Measurements from ENCODE around the gene RCVRN. TPM values are rescaled to one million over a fixed set of nuclear protein-coding genes. Genes with fewer than 3 reads are reported as not detected.
"Not testable (repeated sequence)": the region's sequence is repeated elsewhere in the genome, so short reads cannot be mapped to it uniquely, and the experiment has no call there.

The RCVRN gene
- total RNA-seq, 2 experiments from 2014 or later, result not detected

- Mint-ChIP-seq H3K27me3 (no peaks in the 10 kb centered on the region), H3K27ac (no peak overlapping the region), H3K4me3 (no peak overlapping the region), H3K9me3 (ENCODE audit: low read depth) (peaks cover 2% of the 10 kb centered on the region), H3K4me1 (no peaks in the 10 kb centered on the region), H3K36me3 (no peaks in the 10 kb centered on the region)
- no peak for ATAC-seq
- no peak for DNase-seq
- CTCF ChIA-PET, result no interaction called here
Measured at GRCh38 chr17:9932491-9932890, 27.4 kb upstream of the RCVRN start.

GRCh38 chr17:9931144-9931741, 26.2 kb upstream of the RCVRN start:
- CTCF ChIA-PET, result no interaction called here
- H3K4me1 Mint-ChIP-seq, result no peaks in the 10 kb centered on the region
- DNase-seq (no peak), ATAC-seq (no peak)
- no peaks in the 10 kb centered on the region for H3K9me3 Mint-ChIP-seq (ENCODE audit: low read depth)
- no peaks in the 10 kb centered on the region for H3K27me3 Mint-ChIP-seq
- no peak overlapping the region for H3K27ac Mint-ChIP-seq
- no peak overlapping the region for H3K4me3 Mint-ChIP-seq
- no peaks in the 10 kb centered on the region for H3K36me3 Mint-ChIP-seq

DNA sequence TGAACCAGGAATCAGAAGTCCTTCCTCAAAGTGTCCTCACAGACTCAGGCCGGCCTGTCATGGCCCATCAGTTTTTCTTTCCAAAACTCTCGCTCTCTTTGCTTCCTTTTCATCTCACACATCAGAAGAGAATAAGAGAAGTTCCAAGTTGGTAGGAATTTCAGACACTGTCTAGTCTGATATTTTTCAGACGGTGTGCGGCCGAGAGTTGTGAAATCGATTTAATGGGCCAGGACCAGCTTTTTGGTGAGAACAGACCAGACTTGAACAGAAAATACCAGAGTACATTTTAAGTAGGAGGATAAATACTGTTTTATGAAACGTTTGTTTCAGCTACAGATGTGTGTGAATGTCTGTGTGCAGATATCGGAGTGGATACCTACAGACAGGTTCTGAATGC, 24.8 kb upstream of the RCVRN start:
- no peaks in the 10 kb centered on the region for H3K27me3 Mint-ChIP-seq
- H3K27ac Mint-ChIP-seq, result no peak overlapping the region
- H3K4me1 Mint-ChIP-seq, result no peaks in the 10 kb centered on the region
- ATAC-seq (no peak), DNase-seq (no peak)
- CTCF ChIA-PET, result no interaction called here
- H3K4me3 Mint-ChIP-seq, result no peak overlapping the region
- H3K36me3 Mint-ChIP-seq, result no peaks in the 10 kb centered on the region
- no peaks in the 10 kb centered on the region for H3K9me3 Mint-ChIP-seq (ENCODE audit: low read depth)

GRCh38 chr17:9928601-9929333, 23.7 kb upstream of the RCVRN start:
- Mint-ChIP-seq H3K27me3 (no peaks in the 10 kb centered on the region), H3K27ac (no peak overlapping the region), H3K4me3 (no peak overlapping the region), H3K36me3 (no peaks in the 10 kb centered on the region), H3K9me3 (ENCODE audit: low read depth) (no peaks in the 10 kb centered on the region), H3K4me1 (no peaks in the 10 kb centered on the region)
- no peak for ATAC-seq
- CTCF ChIA-PET, result no interaction called here
- no peak for DNase-seq

GRCh38 chr17:9926150-9926804, 21.2 kb upstream of the RCVRN start:
- no peaks in the 10 kb centered on the region for H3K9me3 Mint-ChIP-seq (ENCODE audit: low read depth)
- CTCF ChIA-PET, result interaction anchor here (0.6 to 1.2 kb wide), 2 partner anchors 175 to 691 kb away, joined by 4 read pairs; no protein-coding TSS in a partner anchor
- no peaks in the 10 kb centered on the region for H3K4me1 Mint-ChIP-seq
- no peak overlapping the region for H3K27ac Mint-ChIP-seq
- no peaks in the 10 kb centered on the region for H3K27me3 Mint-ChIP-seq
- H3K36me3 Mint-ChIP-seq, result no peaks in the 10 kb centered on the region
- ATAC-seq (no peak), DNase-seq (no peak)
- H3K4me3 Mint-ChIP-seq, result no peak overlapping the region

DNA sequence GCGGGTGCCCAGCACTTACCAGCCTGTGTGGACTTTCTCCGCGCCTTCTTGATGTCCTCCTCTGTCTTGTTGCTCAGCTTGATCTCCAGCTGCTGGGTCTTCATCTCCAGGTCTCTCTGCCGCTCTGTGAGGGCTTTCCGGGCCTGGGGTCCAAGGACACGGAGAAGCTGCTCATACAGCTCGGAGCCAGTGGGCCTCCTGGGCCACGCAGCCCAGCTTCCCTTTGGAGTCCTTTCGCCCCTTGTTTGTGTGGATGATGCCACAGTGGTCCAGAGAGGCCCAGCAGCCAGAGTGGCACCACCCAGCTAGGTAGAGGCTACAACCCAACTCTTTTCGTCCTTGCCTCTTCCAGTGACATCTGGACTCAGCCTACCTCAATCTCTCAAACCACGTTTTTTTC, 20.4 kb upstream of the RCVRN start:
- ATAC-seq, result no peak
- H3K27me3 Mint-ChIP-seq, result no peaks in the 10 kb centered on the region
- H3K4me1 Mint-ChIP-seq, result no peaks in the 10 kb centered on the region
- H3K36me3 Mint-ChIP-seq, result no peaks in the 10 kb centered on the region
- no peak overlapping the region for H3K4me3 Mint-ChIP-seq
- no peak overlapping the region for H3K27ac Mint-ChIP-seq
- no peaks in the 10 kb centered on the region for H3K9me3 Mint-ChIP-seq (ENCODE audit: low read depth)
- no peak for DNase-seq
- CTCF ChIA-PET, result interaction anchor here (0.6 to 2.1 kb wide), 8 partner anchors 9 to 692 kb away, joined by 3 to 19 read pairs (median 4); no protein-coding TSS in a partner anchor

DNA sequence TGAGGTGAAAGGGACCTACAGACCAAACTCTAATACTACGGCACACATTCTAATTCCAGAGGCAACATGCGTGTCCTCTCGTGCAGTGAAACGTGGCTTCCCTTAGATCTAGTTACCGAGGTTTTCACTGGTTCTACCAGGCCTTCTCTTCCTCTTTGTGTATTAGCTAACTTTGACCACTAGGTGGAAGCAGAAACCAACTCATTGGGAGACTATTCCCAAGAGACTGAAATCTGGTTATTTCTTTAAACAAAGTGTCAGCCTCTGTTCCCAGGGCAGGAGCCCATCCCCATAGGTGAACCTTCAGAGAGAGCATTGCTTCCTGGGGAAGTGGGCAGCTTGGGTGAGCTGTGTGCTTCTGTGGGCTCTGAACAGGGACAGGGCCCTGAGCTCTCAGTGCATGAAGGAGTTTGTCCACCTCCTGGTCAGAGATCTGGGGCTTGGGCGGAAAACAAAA, 19.7 kb upstream of the RCVRN start:
- ATAC-seq, result peak; percentile 60
- no peak for DNase-seq

GRCh38 chr17:9922012-9922848, 17.2 kb upstream of the RCVRN start:
- no peak overlapping the region for H3K27ac Mint-ChIP-seq
- no peaks in the 10 kb centered on the region for H3K27me3 Mint-ChIP-seq
- H3K36me3 Mint-ChIP-seq, result no peaks in the 10 kb centered on the region
- ATAC-seq (no peak), DNase-seq (no peak)
- H3K9me3 Mint-ChIP-seq (ENCODE audit: low read depth), result no peaks in the 10 kb centered on the region
- no peak overlapping the region for H3K4me3 Mint-ChIP-seq
- CTCF ChIA-PET, result no interaction called here
- no peaks in the 10 kb centered on the region for H3K4me1 Mint-ChIP-seq

More for the DNA sequence above, 19.7 kb upstream of the RCVRN start:
- H3K4me1 Mint-ChIP-seq, result no peaks in the 10 kb centered on the region
- H3K4me3 Mint-ChIP-seq, result no peak overlapping the region
- CTCF ChIA-PET, result interaction anchor here (0.6 to 2.1 kb wide), 14 partner anchors 10 to 695 kb away, joined by 3 to 19 read pairs (median 3); no protein-coding TSS in a partner anchor
- H3K27me3 Mint-ChIP-seq, result no peaks in the 10 kb centered on the region
- H3K27ac Mint-ChIP-seq, result no peak overlapping the region
- no peaks in the 10 kb centered on the region for H3K9me3 Mint-ChIP-seq (ENCODE audit: low read depth)
- no peaks in the 10 kb centered on the region for H3K36me3 Mint-ChIP-seq

DNA sequence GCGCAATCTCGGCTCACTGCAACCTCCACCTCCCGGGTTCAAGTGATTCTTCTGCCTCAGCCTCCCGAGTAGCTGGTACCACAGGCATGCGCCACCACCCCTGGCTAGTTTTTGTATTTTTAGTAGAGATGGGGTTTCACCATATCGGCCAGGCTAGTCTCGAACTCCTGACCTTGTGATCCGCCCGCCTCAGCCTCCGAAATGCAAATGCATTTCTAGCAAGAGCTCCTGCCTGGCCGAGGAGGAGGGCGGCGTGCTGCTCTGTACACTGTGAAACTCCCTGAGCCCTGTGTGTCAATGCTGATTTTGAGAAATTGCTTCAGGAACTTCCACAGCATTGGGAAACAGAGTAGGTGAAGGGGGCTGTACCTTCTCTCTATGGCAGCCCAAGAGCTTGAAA, 16.1 kb upstream of the RCVRN start:
- CTCF ChIA-PET; H3K4me1 Mint-ChIP-seq; H3K9me3 Mint-ChIP-seq (ENCODE audit: low read depth); H3K36me3 Mint-ChIP-seq; H3K27me3 Mint-ChIP-seq; DNase-seq; H3K27ac Mint-ChIP-seq; H3K4me3 Mint-ChIP-seq; ATAC-seq: not testable (repeated sequence)

- Mint-ChIP-seq H3K9me3 (ENCODE audit: low read depth) (no peaks in the 10 kb centered on the region), H3K4me1 (no peaks in the 10 kb centered on the region), H3K4me3 (no peak overlapping the region), H3K27ac (no peak overlapping the region), H3K27me3 (no peaks in the 10 kb centered on the region), H3K36me3 (no peaks in the 10 kb centered on the region)
- ATAC-seq (no peak), DNase-seq (no peak)
- CTCF ChIA-PET, result no interaction called here
Measured at GRCh38 chr17:9918804-9919352, 13.8 kb upstream of the RCVRN start.

DNA sequence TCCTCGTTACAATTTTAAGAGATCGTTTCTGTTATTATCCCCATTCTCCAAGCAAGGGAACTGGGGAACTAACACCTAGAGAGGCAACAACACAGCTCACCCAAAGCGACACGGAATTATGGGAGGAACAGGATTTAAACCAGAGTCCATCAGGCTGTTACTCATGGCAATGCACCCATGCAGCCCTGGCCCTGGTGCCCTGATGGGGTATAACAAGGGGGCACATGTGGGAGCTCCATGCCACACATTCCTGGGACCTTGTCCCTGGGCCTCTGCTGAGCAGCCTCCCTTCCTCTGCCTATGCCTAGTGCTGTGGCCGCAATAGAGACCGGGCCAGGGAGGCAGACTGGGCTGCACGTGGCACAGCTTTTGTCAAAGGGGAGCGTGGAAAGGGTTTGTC, 13.3 kb upstream of the RCVRN start:
- ATAC-seq (no peak), DNase-seq (no peak)
- no peaks in the 10 kb centered on the region for H3K27me3 Mint-ChIP-seq
- H3K27ac Mint-ChIP-seq, result no peak overlapping the region
- no peaks in the 10 kb centered on the region for H3K36me3 Mint-ChIP-seq
- H3K4me3 Mint-ChIP-seq, result no peak overlapping the region
- CTCF ChIA-PET, result no interaction called here
- H3K4me1 Mint-ChIP-seq, result no peaks in the 10 kb centered on the region
- no peaks in the 10 kb centered on the region for H3K9me3 Mint-ChIP-seq (ENCODE audit: low read depth)

DNA sequence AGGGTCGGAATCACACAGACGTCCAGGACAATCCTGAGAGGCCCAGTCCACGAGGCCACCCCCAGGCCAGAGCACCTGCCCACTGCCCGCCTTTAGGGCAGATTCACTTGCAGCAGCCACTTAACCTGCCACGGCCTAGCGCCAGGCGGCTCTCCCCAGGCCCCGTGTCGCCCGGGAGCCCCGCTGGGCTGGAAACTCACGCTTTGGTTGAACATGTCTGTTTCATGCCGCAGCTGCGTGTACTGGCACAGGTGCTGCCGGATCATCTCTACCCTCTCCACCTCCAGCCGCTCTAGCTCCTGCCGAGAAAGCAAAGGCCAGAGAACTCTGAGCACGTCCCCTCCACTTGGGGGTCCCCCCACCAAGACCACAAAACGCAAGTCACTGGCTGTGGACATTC, 12.7 kb upstream of the RCVRN start:
- no peaks in the 10 kb centered on the region for H3K9me3 Mint-ChIP-seq (ENCODE audit: low read depth)
- H3K4me1 Mint-ChIP-seq, result no peaks in the 10 kb centered on the region
- H3K27me3 Mint-ChIP-seq, result no peaks in the 10 kb centered on the region
- no peak overlapping the region for H3K4me3 Mint-ChIP-seq
- H3K36me3 Mint-ChIP-seq, result no peaks in the 10 kb centered on the region
- no peak overlapping the region for H3K27ac Mint-ChIP-seq
- no peak for ATAC-seq
- no peak for DNase-seq
- CTCF ChIA-PET, result no interaction called here

DNA sequence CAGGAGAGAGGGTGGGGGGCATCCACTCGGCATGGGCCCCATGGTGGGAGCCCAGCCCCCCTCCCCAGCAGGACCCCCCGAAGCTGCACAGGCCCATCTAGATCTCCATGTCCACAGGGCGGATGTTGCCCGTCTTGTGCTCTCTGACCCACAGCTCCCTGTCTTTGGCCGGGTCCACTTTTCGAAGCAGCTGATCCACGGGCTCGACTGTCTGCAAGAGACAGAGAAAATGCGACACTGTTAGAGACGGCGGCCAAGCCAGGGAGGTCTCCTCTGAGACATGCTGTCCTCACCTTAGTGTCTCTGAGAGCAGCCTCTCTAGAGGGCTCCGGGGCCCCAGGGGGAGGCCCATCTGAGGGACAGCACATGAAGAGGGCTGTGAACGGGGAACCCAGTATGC, 12.1 kb upstream of the RCVRN start:
- DNase-seq (no peak), ATAC-seq (no peak)
- CTCF ChIA-PET, result no interaction called here
- Mint-ChIP-seq H3K4me3 (no peak overlapping the region), H3K27ac (no peak overlapping the region), H3K27me3 (no peaks in the 10 kb centered on the region), H3K4me1 (no peaks in the 10 kb centered on the region), H3K9me3 (ENCODE audit: low read depth) (no peaks in the 10 kb centered on the region), H3K36me3 (no peaks in the 10 kb centered on the region)
